HCT116 (cell line): ENCODE data around the gene UBR2. TPM values are rescaled to one million over a fixed set of nuclear protein-coding genes. Genes with fewer than 3 reads are reported as not detected.

Source experiments
- ATAC-seq: fragments of 200-7000 bp; cut with Tn5 transposase; 2 replicates; pipeline ENCODE4 v1.9.1; 2020; ENCODE audit warnings: mild to moderate bottlenecking, moderate library complexity
- BruUV-seq: library from RNA; stranded (reverse); fragments of 400-500 nt; replicated peaks from 2 replicates; lab custom pipeline; 2021; lab: Mats Ljungman, UMichigan
- CTCF ChIA-PET: fragments of 300-600 bp; sonication (Branson Sonifier 250); formaldehyde crosslinking; loops from one replicate; lab custom pipeline; 2021; ENCODE audit warnings: antibody characterized with exemption; lab: Charles Lee
- POLR2A ChIA-PET: fragments of 300-600, 350-600 bp; sonication (Branson Sonifier 250); formaldehyde crosslinking; loops from one replicate; lab custom pipeline; 2021; ENCODE audit warnings: antibody characterized with exemption; lab: Charles Lee
- RAD21 ChIA-PET, 2 experiments: fragments of 300-600 bp; sonication (Branson Sonifier 250); formaldehyde crosslinking; loops; one replicate each; lab custom pipeline; 2023; ENCODE audit warnings: low total read pairs in 2 of 2; ENCODE audit not compliant: uncharacterized antibody in 2 of 2, unreplicated experiment in 2 of 2, low non-redundant PET in 1 of 2; lab: Charles Lee
- DNase-seq: peaks from one replicate; pipeline ENCODE4 v3.0.0-alpha.2; 2010; ENCODE audit warnings: low read depth, low spot score
- H2AFZ ChIP-seq: fragments of 200-600 bp; shearing (Covaris generic), sonication (generic); 2 replicates; pipeline ENCODE4 v1.6.1; 2017; ENCODE audit warnings: low read depth, mixed run types, mixed read lengths, antibody characterized with exemption, low read length; ENCODE audit not compliant: poor library complexity, severe bottlenecking
- H3K27ac ChIP-seq: 2 replicates; pipeline ENCODE4 v1.5.1; 2012; ENCODE audit warnings: low read depth, low read length
- H3K27me3 ChIP-seq: fragments of 200-600 bp; sonication (generic); 2 replicates; pipeline ENCODE4 v1.6.1; 2016; ENCODE audit warnings: mixed run types, low read length, mixed read lengths; ENCODE audit not compliant: insufficient read depth
- H3K36me3 ChIP-seq, 2 experiments: fragments of 200-500 bp in 1 of 2; fragments of 200-600 bp in 1 of 2; sonication (Bioruptor generic) in 1 of 2; sonication (generic) in 1 of 2; 2 replicates each; pipeline versions ENCODE4 v1.5.1 to v1.6.1; 2014 to 2016; ENCODE audit warnings: low read length in 2 of 2, inconsistent platforms in 1 of 2, mixed read lengths in 1 of 2, mixed run types in 1 of 2; ENCODE audit not compliant: insufficient read depth in 2 of 2, control insufficient read depth in 1 of 2
- H3K4me1 ChIP-seq, 2 experiments: fragments of 200-600 bp in 1 of 2; sonication (generic) in 1 of 2; 2 replicates each; pipeline versions ENCODE4 v1.5.1 to v1.6.1; 2012 to 2017; ENCODE audit warnings: low read length in 2 of 2, inconsistent platforms in 1 of 2, mild to moderate bottlenecking in 1 of 2, mixed read lengths in 1 of 2, mixed run types in 1 of 2, moderate library complexity in 1 of 2; ENCODE audit not compliant: insufficient read depth in 2 of 2, control insufficient read depth in 1 of 2
- H3K4me2 ChIP-seq: fragments of 200-600 bp; sonication (generic); 2 replicates; pipeline ENCODE4 v1.6.1; 2017; ENCODE audit warnings: mixed run types, low read length, mixed read lengths
- H3K4me3 ChIP-seq, 2 experiments: fragments of 200-600 bp in 1 of 2; sonication (generic) in 1 of 2; replicated peaks in 1 of 2; 2 replicates each; pipeline ENCODE4 v1.5.1; 2011 to 2016; ENCODE audit warnings: low read length in 2 of 2, control low read depth in 1 of 2, low read depth in 1 of 2, mild to moderate bottlenecking in 1 of 2, mixed read lengths in 1 of 2, mixed run types in 1 of 2
- H3K79me2 ChIP-seq: fragments of 200-600 bp; sonication (generic); 2 replicates; pipeline ENCODE4 v1.6.1; 2017; ENCODE audit warnings: mild to moderate bottlenecking, mixed run types, low read length, moderate library complexity, mixed read lengths; ENCODE audit not compliant: insufficient read depth
- H3K9ac ChIP-seq: fragments of 200-600 bp; sonication (generic); 2 replicates; pipeline ENCODE4 v1.6.1; 2016; ENCODE audit warnings: low read length, mixed read lengths
- H3K9me2 ChIP-seq: fragments of 200-600 bp; sonication (generic), shearing (Covaris generic); 2 replicates; pipeline ENCODE4 v1.6.1; 2017; ENCODE audit warnings: mixed run types, mild to moderate bottlenecking, moderate library complexity; ENCODE audit not compliant: insufficient read depth
- H3K9me3 ChIP-seq, 2 experiments: fragments of 200-500 bp in 1 of 2; fragments of 200-600 bp in 1 of 2; sonication (Bioruptor generic) in 1 of 2; sonication (generic) in 1 of 2; 2 replicates each; pipeline ENCODE4 v1.6.1; 2014 to 2017; ENCODE audit warnings: low read length in 2 of 2, mixed read lengths in 2 of 2, inconsistent platforms in 1 of 2, low read depth in 1 of 2, mild to moderate bottlenecking in 1 of 2, mixed run types in 1 of 2, moderate library complexity in 1 of 2; ENCODE audit not compliant: control insufficient read depth in 1 of 2, insufficient read depth in 1 of 2
- H4K20me1 ChIP-seq: fragments of 200-600 bp; sonication (generic), shearing (Covaris generic); 2 replicates; pipeline ENCODE4 v1.6.1; 2017; ENCODE audit warnings: mixed run types, mild to moderate bottlenecking, moderate library complexity; ENCODE audit not compliant: insufficient read depth
- CBX3 ChIP-seq: IDR thresholded peaks from 2 replicates; pipeline ENCODE4 v1.6.1; 2012; ENCODE audit warnings: low read depth
- CEBPB ChIP-seq: IDR thresholded peaks from 2 replicates; pipeline ENCODE4 v1.6.1; 2012; ENCODE audit warnings: low read depth
- EGR1 ChIP-seq: IDR thresholded peaks from 2 replicates; pipeline ENCODE4 v1.6.1; 2012; ENCODE audit warnings: low read depth
- EZH2 ChIP-seq: fragments of 200-600 bp; sonication (generic); IDR thresholded peaks from 2 replicates; pipeline ENCODE4 v1.6.1; 2017; ENCODE audit warnings: antibody characterized with exemption, mixed run types
- EZH2phosphoT487 ChIP-seq: fragments of 200-600 bp; IDR thresholded peaks from 2 replicates; pipeline ENCODE4 v1.6.1; 2018; ENCODE audit warnings: antibody characterized with exemption, borderline replicate concordance
- FOSL1 ChIP-seq: IDR thresholded peaks from 2 replicates; pipeline ENCODE4 v1.6.1; 2012; ENCODE audit warnings: low read depth
- JUND ChIP-seq: IDR thresholded peaks from 2 replicates; pipeline ENCODE4 v1.6.1; 2012
- POLR2A ChIP-seq: IDR thresholded peaks from 2 replicates; pipeline ENCODE4 v1.7.0; 2011; ENCODE audit warnings: borderline replicate concordance; ENCODE audit not compliant: insufficient read depth, insufficient read length; ENCODE audit errors: extremely low read depth
- RAD21 ChIP-seq: IDR thresholded peaks from 2 replicates; pipeline ENCODE4 v1.6.1; 2012; ENCODE audit warnings: low read depth, mild to moderate bottlenecking
- SIN3A ChIP-seq: IDR thresholded peaks from 2 replicates; pipeline ENCODE4 v1.6.1; 2012; ENCODE audit warnings: low read depth
- SP1 ChIP-seq: IDR thresholded peaks from 2 replicates; pipeline ENCODE4 v1.6.1; 2012; ENCODE audit warnings: low read depth
- SRF ChIP-seq: IDR thresholded peaks from 2 replicates; pipeline ENCODE4 v1.6.1; 2012; ENCODE audit warnings: low read depth
- TCF7L2 ChIP-seq: IDR thresholded peaks from 2 replicates; pipeline ENCODE4 v1.7.0; 2011; ENCODE audit warnings: borderline replicate concordance, inconsistent platforms; ENCODE audit not compliant: insufficient read depth, insufficient read length; ENCODE audit errors: extremely low read depth
- YY1 ChIP-seq: IDR thresholded peaks from 2 replicates; pipeline ENCODE4 v1.6.1; 2011; ENCODE audit warnings: low read length, low read depth, moderate library complexity, mild to moderate bottlenecking; ENCODE audit not compliant: insufficient replicate concordance; ENCODE audit errors: extremely low read depth
- ZFX ChIP-seq: fragments of 450-650 bp; IDR thresholded peaks from 2 replicates; pipeline ENCODE4 v1.6.1; 2017
- ZNF274 ChIP-seq: fragments of 200-500 bp; sonication (Bioruptor generic); IDR thresholded peaks from 2 replicates; pipeline ENCODE4 v1.6.1; 2014; ENCODE audit warnings: mild to moderate bottlenecking, low read depth, low read length, inconsistent platforms
- intact Hi-C: fragments of 100-400 bp; cut with micrococcal nuclease; formaldehyde crosslinking; loops from 2 replicates; pipeline ENCODE4 v1.10.0; 2022
- total RNA-seq: library from RNA; stranded (reverse); gene quantifications from one replicate; pipeline ENCODE4 v1.2.1, GENCODE V29; 2021; ENCODE audit not compliant: unreplicated experiment
- TF ChIP-seq, protein P1 (sequence below): IDR thresholded peaks from 2 replicates; pipeline ENCODE4 v1.6.1; 2012
- TF ChIP-seq, protein P2 (sequence below), 3 experiments: fragments of 200-600 bp in 1 of 3; sonication (generic) in 1 of 3; IDR thresholded peaks in 2 of 3; conservative IDR thresholded peaks in 1 of 3; 2 replicates each; pipeline ENCODE4 v1.5.1; 2012 to 2017; ENCODE audit warnings: low read depth in 2 of 3, low read length in 2 of 3, antibody characterized with exemption in 1 of 3, borderline replicate concordance in 1 of 3, control low read depth in 1 of 3, mild to moderate bottlenecking in 1 of 3, mixed read lengths in 1 of 3, mixed run types in 1 of 3, moderate library complexity in 1 of 3; ENCODE audit not compliant: insufficient read depth in 1 of 3
- TF ChIP-seq, protein P3 (sequence below): IDR thresholded peaks from 2 replicates; pipeline ENCODE4 v1.6.1; 2011; ENCODE audit warnings: mild to moderate bottlenecking, low read length, moderate library complexity; ENCODE audit not compliant: insufficient replicate concordance; ENCODE audit errors: extremely low read depth
- TF ChIP-seq, protein P4 (sequence below): IDR thresholded peaks from 2 replicates; pipeline ENCODE4 v1.6.1; 2012; ENCODE audit warnings: low read depth

The UBR2 gene
- total RNA-seq, 1 experiment from 2014 or later, result 20.5 TPM

DNA sequence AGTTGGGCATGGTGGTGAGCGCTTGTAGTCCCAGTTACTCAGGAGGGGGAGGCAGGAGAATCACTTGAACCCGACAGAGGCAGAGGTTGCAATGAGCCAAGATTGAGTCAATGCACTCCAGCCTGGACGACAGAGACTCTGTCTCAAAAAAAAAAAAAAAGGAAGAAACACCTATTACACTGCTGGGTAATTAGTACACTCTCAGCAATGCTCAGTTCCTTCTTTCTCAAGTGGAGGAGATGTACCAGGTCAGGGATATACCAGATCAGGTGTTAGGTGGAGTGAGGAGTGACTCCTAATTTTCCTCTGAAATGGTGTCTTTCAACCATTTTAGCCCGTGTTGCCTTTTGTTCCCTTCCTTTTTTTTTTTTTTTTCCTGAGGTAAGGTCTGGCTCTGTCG, 30.0 kb upstream of the UBR2 start:
- DNase-seq (no peak), ATAC-seq (no peak)
- Histone ChIP-seq H3K27ac (no peak overlapping the region), H4K20me1 (no peaks in the 10 kb centered on the region), H3K27me3 (no peaks in the 10 kb centered on the region), H3K36me3 (no peaks in the 10 kb centered on the region), H3K4me2 (no peak overlapping the region), H3K9me3 (no peaks in the 10 kb centered on the region), H3K4me3 (no peak overlapping the region), H2AFZ (no peak overlapping the region), H3K9me2 (no peaks in the 10 kb centered on the region), H3K79me2 (no peaks in the 10 kb centered on the region), H3K9ac (no peak overlapping the region), H3K4me1 (no peaks in the 10 kb centered on the region)
- POLR2A ChIA-PET, result no interaction called here
- CTCF ChIA-PET, result interaction anchor here (0.6 to 6.0 kb wide), 2 partner anchors 14 kb away, joined by 3 to 37 read pairs; no protein-coding TSS in a partner anchor
- intact Hi-C loops, result loop anchor here (5.0 kb wide), 3 partner anchors 81 to 271 kb away; partner anchors contain the start of gene TRERF1
- RAD21 ChIA-PET, result no interaction called here
- BruUV-seq, result no TSS peak
- no peak for TF ChIP-seq EZH2phosphoT487
- TF ChIP-seq CEBPB, result no peak
- TF ChIP-seq, protein P1, sequence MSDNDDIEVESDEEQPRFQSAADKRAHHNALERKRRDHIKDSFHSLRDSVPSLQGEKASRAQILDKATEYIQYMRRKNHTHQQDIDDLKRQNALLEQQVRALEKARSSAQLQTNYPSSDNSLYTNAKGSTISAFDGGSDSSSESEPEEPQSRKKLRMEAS, result no peak
- no peak for TF ChIP-seq POLR2A
- TF ChIP-seq, protein P2, sequence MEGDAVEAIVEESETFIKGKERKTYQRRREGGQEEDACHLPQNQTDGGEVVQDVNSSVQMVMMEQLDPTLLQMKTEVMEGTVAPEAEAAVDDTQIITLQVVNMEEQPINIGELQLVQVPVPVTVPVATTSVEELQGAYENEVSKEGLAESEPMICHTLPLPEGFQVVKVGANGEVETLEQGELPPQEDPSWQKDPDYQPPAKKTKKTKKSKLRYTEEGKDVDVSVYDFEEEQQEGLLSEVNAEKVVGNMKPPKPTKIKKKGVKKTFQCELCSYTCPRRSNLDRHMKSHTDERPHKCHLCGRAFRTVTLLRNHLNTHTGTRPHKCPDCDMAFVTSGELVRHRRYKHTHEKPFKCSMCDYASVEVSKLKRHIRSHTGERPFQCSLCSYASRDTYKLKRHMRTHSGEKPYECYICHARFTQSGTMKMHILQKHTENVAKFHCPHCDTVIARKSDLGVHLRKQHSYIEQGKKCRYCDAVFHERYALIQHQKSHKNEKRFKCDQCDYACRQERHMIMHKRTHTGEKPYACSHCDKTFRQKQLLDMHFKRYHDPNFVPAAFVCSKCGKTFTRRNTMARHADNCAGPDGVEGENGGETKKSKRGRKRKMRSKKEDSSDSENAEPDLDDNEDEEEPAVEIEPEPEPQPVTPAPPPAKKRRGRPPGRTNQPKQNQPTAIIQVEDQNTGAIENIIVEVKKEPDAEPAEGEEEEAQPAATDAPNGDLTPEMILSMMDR (IDR thresholded peaks at IDR 0.05 in 2 of 3, conservative IDR thresholded peaks at IDR 0.05 in 1 of 3; ENCODE audit: borderline replicate concordance in 1 of 3, insufficient read depth in 1 of 3, low read depth in 2 of 3, low read length in 2 of 3), result no peak
- TF ChIP-seq RAD21, result no peak
- TF ChIP-seq, protein P3, sequence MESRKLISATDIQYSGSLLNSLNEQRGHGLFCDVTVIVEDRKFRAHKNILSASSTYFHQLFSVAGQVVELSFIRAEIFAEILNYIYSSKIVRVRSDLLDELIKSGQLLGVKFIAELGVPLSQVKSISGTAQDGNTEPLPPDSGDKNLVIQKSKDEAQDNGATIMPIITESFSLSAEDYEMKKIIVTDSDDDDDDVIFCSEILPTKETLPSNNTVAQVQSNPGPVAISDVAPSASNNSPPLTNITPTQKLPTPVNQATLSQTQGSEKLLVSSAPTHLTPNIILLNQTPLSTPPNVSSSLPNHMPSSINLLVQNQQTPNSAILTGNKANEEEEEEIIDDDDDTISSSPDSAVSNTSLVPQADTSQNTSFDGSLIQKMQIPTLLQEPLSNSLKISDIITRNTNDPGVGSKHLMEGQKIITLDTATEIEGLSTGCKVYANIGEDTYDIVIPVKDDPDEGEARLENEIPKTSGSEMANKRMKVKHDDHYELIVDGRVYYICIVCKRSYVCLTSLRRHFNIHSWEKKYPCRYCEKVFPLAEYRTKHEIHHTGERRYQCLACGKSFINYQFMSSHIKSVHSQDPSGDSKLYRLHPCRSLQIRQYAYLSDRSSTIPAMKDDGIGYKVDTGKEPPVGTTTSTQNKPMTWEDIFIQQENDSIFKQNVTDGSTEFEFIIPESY, result no peak
- no peak for TF ChIP-seq YY1
- no peak for TF ChIP-seq EGR1
- no peak for TF ChIP-seq ZFX
- no peak for TF ChIP-seq EZH2
- TF ChIP-seq SIN3A, result no peak
- no peak for TF ChIP-seq TCF7L2
- TF ChIP-seq CBX3, result no peak
- TF ChIP-seq FOSL1, result no peak
- TF ChIP-seq ZNF274, result no peak
- TF ChIP-seq JUND, result no peak
- TF ChIP-seq, protein P4, sequence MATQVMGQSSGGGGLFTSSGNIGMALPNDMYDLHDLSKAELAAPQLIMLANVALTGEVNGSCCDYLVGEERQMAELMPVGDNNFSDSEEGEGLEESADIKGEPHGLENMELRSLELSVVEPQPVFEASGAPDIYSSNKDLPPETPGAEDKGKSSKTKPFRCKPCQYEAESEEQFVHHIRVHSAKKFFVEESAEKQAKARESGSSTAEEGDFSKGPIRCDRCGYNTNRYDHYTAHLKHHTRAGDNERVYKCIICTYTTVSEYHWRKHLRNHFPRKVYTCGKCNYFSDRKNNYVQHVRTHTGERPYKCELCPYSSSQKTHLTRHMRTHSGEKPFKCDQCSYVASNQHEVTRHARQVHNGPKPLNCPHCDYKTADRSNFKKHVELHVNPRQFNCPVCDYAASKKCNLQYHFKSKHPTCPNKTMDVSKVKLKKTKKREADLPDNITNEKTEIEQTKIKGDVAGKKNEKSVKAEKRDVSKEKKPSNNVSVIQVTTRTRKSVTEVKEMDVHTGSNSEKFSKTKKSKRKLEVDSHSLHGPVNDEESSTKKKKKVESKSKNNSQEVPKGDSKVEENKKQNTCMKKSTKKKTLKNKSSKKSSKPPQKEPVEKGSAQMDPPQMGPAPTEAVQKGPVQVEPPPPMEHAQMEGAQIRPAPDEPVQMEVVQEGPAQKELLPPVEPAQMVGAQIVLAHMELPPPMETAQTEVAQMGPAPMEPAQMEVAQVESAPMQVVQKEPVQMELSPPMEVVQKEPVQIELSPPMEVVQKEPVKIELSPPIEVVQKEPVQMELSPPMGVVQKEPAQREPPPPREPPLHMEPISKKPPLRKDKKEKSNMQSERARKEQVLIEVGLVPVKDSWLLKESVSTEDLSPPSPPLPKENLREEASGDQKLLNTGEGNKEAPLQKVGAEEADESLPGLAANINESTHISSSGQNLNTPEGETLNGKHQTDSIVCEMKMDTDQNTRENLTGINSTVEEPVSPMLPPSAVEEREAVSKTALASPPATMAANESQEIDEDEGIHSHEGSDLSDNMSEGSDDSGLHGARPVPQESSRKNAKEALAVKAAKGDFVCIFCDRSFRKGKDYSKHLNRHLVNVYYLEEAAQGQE, result no peak
- TF ChIP-seq SRF, result no peak
- no peak for TF ChIP-seq SP1
